H1 (cell line): ENCODE results near the gene HEXIM2. TPM values are rescaled to one million over a fixed set of nuclear protein-coding genes. Genes with fewer than 3 reads are reported as not detected.

Experiments
- ASH2L ChIP-seq: fragments of 200-600, 300-600 bp; sonication (generic); IDR thresholded peaks from one replicate; pipeline ENCODE4 v1.7.1; 2017; ENCODE audit warnings: low read length
- CHD7 ChIP-seq: fragments of 300-600 bp; sonication (generic); IDR thresholded peaks from 2 replicates; pipeline ENCODE4 v1.7.1; 2012; ENCODE audit warnings: low read length, moderate library complexity, mild to moderate bottlenecking, inconsistent platforms; ENCODE audit not compliant: insufficient replicate concordance
- NANOG ChIP-seq: IDR thresholded peaks from 2 replicates; pipeline ENCODE4 v1.6.1; 2011; ENCODE audit warnings: low read length, low read depth, mild to moderate bottlenecking, inconsistent platforms; ENCODE audit not compliant: insufficient read depth, poor library complexity, severe bottlenecking
- TBP ChIP-seq: IDR thresholded peaks from 2 replicates; pipeline ENCODE4 v1.6.1; 2011; ENCODE audit warnings: low read depth, low read length, improper control_type of control experiment
- polyA plus RNA-seq, 7 experiments: library from polyadenylated mRNA; depleted of rRNA in 3 of 7; stranded (reverse) in 5 of 7; unstranded in 2 of 7; fragments of >200 nt in 5 of 7; fragments of 200-250 nt in 2 of 7; gene quantifications; 1 replicate in 5 of 7; 2 replicates in 1 of 7; 4 replicates in 1 of 7; pipeline versions ENCODE4 v1.2.1 to v1.2.3, GENCODE V29; 2011 to 2013; ENCODE audit warnings: missing spikeins in 2 of 7, mixed read lengths in 2 of 7
- total RNA-seq: library from RNA; stranded (reverse); fragmentation: NEBNext Ultra II Directional; extraction: Animal tissue kit (Norgen Biotek cat#: 25700); gene quantifications from 2 replicates; pipeline ENCODE4 v1.2.1, GENCODE V29; 2021

HEXIM2 gene
- total and polyA plus RNA-seq, 2 of the 8 experiments (the other 6 are each of a cell fraction or from before 2014, with no cell fraction given), result 7.5 to 13.2 TPM

GRCh38 chr17:45116434-45117016, 45.1 kb upstream of the HEXIM2 start (continued):
- TF ChIP-seq CHD7 (no peak), ASH2L (no peak), TBP (no peak), NANOG (no peak)
